GM21825 (cell line): ENCODE data around the gene CDCA4.

Experiments used
- ATAC-seq: cut with Tn5 transposase; IDR thresholded peaks from one replicate; pipeline ENCODE4 v1.9.1; 2021; ENCODE audit warnings: mild to moderate bottlenecking, moderate library complexity; ENCODE audit not compliant: unreplicated experiment

The CDCA4 gene

DNA sequence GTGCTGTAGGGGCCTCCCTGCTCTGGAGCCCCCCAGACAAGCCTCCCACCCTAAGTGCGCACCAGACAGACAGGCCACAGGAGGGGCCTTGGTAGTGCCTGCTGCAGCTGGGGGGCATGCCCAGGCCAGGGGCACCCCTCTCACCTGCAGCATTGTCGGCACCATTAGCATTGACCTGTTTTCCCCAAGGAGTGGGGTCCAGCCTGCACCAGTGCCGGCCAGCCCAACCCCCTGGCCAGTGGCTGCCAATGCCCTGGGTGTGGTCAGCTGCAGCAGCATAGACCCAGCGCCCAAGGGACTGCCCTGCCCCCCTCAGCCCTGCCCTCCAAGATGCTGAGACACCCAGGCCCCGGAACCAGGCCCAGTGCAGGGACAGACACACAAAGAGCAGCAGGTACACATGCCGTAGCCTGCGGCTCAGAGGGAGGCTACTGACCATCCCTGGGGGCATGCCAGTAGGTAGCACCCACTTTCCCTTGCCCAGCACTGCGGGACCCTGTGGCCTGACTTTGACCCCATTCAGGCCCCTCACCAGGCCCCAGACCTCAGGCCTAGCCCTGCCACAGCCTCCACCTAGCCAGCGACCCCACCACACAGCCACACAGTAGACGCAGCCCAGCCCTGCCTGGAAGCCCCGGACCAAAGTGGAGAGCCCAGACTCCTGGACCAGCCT is 43.7 kb downstream of the CDCA4 start:
- no peak for ATAC-seq

DNA sequence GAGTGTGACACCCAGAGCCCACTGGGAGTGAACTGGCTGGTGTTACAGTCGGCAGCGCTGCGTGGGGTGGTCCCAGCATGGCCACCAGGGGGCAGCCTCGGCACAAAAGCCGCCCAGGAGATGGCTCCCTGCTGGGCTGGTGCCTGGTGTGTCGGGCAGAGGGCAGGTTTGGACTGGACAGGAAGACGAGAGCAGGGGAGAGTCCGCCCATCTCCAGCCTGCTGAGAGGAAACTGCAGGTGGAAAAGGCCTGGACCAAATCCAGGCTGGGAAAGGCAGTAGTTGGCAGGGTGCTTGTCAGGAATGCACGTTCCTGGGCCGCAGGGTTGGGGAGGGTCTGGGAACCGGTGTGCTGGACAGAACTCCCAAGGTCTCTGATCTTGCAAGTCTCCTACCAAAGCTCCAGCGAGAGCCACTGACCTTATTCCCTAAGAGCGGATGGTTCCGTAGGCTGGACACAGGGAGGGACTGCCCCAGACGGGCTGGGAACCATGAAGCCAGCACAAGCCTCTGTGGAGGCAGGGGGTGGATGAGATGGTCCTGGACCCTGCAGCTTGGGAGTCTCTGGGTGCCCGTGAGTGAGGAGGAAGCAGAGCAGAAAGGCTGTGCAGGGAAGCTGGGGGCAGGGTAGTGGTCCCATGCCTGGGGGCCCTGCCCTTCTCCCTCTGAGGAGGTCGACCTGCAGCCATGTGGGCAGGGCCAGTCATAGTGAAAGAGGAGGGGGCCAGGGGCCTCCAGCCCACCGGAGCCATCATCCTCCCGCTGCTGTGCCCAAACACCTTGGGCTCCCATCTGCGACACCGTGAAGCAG is 44.5 kb downstream of the CDCA4 start:
- ATAC-seq = peak; percentile 57

DNA sequence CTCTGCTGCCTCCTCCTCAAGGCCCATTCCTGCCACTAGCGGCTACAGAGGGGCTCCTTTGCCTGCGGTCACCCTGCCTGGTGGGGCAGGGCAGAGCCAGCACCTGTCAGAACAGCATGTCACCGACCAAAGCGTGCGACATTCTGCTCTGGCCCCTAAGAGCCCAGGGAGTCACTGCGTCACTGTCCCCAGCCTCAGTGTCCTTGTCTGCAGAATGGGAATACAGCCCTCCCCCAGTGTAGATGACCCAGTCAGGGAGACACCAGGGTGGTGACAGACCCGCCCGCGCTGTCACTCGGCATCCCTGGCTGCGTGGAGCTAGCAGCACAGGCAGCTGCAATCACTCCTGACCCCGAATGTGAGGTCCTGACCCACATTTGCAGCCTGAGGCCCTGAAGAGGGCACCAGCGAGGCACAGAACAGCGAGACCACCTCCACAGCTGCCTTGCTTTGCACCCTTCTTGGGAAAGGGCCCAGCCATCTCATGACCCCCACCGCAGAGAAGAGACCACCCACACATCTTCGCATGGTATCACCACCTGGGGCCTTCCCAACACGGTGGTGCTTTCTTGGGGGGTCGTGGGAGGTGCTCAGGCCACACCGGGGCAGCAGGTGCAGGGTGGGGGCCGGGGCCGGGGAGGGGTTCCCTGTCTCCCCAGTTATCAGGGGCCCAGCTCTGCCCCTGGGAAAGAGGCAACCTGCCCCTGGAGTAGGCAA is 45.2 kb downstream of the CDCA4 start:
- no peak for ATAC-seq

GRCh38 chr14:104974665-104975390 is 46.1 kb downstream of the CDCA4 start:
- ATAC-seq = no peak

- ATAC-seq = no peak
Measured at GRCh38 chr14:104974146-104974541, 46.7 kb downstream of the CDCA4 start.

GRCh38 chr14:104973385-104974145 is 47.3 kb downstream of the CDCA4 start:
- ATAC-seq = no peak

DNA sequence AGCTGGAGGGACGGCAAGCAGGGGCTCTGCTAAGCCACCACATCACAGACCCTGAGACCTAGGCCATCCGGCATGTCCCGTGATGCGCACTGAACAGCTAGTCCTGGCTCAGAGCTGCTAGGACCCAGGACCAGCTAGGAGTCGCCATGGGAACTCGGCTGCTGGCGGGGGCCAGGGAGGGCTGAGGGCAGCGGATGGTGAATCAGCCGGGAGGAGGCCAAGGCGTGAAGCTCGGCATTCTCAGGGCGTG is 47.8 kb downstream of the CDCA4 start:
- ATAC-seq = no peak

- ATAC-seq = no peak
Measured at GRCh38 chr14:104972301-104973134, 48.4 kb downstream of the CDCA4 start.

DNA sequence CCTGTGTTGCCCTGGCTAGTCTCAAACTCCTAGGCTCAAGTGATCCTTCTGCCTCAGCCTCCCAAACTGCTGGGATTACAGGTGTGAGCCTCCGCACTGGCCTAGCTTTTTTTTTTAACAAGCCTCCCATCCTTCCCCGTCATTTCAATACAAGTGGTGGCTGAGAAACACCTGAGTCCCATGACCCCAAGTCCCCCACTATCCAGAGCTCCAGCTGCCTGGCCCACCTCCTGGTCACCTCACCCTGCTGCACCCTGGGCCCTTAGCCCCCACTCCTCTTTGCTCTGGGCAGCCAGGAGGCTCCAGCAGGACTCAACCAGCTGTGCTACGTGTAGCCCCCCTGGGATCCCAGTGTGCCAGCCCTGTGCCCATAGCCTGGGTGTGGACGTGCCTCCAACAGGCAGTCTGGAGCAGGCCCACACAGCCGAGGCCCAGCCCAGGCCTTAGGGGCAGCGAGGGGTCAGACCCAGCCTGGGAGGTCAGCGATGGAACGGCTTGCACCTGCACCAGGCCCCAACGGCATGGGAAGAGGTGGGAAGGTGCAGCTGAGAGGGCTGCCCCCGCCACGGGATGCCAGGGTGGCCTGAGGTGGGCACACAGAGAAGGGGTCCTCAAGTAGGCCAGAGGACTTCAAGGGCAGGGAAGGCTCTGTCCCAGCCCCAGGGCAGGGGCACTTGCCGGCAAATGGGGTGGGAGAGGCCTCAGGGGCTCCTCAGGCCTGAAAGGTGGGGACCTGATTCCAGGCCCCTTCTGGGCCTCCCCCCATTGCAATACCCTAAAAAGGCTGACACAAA is 49.2 kb downstream of the CDCA4 start:
- no peak for ATAC-seq

DNA sequence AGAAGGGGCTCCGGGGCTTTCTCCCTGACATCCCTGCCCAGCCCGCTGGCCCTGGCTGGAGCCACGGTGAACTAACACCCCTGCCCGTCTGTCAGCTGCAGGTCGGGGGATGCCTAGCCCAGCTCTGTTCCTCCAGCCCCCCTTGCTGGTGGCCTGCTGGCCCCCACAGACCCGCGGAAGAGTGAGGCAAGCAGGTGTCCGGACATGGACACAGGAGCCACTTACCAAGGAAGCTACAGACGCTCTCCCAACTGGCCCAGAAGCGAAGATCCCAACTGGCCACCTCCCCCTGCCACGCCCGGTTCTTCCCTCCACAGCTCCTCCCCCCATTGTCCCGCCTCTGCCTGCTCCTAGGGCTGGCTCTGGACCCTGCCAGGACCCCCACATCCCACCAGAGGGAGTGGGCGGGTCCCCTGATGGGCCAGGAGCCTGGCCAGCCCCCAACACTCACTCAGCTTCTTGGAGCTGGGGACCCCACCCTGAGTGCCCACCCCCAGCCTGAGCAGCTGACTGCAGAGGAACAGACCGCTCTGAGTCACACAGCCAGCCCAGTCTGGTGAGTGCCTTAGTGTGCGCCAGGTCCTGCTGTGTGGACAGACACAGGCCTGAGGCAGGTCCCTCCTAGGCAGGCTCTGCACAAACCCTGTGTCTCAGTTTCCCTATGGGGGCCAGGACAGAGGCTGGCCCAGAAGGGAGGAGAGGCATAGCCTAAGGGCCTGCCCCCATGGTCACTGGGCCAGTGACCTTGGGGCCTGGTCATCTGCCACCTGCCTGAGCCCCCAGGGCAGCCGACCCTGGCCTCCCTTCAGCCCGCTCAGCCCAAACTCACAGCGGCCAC is 50.4 kb downstream of the CDCA4 start:
- no peak for ATAC-seq

GRCh38 chr14:104969741-104970230 is 51.1 kb downstream of the CDCA4 start:
- no peak for ATAC-seq

DNA sequence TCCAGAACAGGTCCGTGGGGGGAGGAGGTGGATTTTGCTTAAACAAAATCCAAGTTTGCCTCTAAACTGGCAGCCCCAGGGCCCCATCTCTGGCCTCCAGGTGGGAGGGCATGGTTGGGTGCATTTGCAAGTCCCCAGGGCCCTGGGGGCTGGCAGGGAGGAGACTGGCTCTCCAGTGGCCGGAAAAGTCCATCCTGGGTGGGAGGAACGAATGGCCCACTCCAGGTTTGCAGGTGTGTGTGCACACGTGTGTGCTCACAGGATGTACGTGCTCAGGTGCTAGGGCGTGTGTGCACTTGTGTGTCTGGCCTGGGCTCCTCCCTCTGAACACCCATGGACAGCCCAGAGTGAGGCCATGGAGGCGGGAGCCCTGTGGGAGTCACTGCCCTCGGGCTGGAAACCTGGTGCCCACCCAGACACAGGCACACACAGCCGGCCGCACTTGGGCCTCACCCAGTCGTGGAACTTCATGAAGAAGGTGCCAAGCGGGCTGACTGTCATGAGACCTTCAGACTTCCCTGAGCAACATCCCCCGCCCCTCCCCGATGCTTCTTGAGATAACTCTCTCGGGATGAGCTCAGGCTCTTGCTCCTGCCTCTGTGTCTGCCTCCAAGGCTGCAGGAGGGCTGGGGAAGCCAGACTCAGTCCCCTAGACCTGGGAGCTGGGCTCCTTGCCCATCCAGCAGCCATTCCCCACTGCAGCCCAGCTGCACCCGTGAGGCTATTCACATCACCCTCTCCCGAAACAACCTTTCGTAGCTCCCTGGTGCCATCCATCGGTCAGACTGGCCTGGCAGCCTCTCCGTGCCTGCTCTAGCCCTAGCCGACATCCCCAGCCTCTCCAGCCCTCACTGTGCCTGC is 52.1 kb downstream of the CDCA4 start:
- no peak for ATAC-seq

GRCh38 chr14:104968153-104968527 is 52.7 kb downstream of the CDCA4 start:
- ATAC-seq = no peak

DNA sequence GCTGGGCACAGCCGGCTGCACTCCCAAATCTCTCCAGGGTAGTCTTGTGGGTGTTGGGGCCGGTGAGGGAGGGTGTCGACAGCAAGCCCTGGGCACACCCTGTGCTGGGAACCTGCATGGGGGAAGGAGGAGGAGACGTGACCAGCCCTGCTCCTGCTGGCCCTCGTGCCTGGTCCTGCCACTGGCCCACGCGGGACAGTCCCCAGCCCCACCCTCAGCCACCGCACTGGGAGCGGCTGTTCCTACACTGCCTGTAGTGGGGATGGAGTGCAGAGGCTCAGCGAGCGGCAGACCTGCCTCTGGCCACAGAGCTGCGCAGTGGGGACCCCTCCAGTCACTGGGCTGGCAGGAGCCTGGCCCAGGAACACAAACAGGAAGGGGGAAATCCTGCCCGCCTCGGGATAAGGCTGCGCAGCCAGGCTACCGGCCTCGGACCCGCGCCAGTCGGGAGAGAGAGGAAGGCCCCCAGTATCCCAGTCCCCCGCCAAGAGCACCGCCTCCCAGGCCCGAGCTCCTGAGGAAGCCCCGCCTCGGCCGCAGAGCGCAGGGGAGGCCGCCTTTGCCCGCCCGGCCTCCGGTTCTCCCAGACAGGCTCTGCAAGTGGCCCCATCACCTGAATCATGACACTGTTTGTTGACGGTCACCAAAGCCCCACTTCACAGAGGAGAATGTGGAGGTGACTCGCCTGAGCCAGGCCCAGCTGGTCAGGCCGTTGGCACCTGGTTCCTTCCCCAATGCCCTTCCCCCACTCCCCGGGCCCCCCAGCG is 53.3 kb downstream of the CDCA4 start:
- no peak for ATAC-seq

DNA sequence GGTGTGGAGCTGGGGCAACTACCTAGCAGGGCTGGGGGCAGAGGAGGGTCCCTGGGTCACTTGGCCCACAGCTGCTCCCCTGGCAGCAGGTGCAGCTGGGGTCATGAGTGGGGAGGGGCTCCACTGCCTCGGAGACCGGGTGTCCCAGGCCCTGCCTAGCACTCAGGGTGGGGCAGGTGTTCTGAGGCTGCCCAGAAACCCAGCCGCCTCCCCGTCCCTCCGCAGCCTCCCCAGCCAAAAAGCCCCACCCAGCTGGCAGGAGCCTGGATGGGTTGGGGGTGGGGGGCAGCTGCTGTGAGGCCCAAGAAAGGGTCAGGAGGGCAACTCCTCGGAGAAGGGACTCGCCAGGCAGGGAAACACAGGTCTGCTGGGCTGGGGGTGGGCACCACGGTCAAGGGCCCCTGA is 53.9 kb downstream of the CDCA4 start:
- no peak for ATAC-seq

GRCh38 chr14:104966261-104966865 is 54.5 kb downstream of the CDCA4 start:
- no peak for ATAC-seq
